ENCODE data around the gene HAVCR1. TPM values are rescaled to one million over a fixed set of nuclear protein-coding genes. Genes with fewer than 3 reads are reported as not detected.

HAVCR1 gene
- total RNA-seq, 3 donors from 2014 or later (not counting 1 experiment from before 2014, with no cell fraction given), result 7.2 to 14.6 (median 10.9) TPM

DNA sequence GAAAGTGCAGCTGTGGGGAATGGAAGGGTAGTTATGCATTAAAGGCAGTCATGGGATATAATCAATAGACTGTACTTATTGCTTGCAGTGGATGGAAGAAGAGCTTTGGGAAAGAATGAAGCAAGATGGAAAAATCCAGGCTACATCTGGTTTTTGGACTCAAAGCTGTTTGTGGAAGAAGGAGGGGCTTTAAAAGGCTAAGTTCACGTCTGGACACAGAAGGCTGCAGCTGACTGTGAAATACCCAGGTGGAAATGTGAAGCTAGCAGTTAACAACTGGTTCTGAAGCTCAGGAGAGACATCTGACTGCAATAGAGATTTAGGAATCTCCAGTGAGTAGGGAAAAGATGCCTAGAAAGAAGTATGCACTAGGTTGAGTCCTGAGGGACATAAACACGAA is 52.7 kb downstream of the HAVCR1 start:
- Mint-ChIP-seq H3K27ac (no peak overlapping the region), H3K36me3 (peaks cover 15% of the 10 kb centered on the region), H3K4me3 (no peak overlapping the region), H3K9me3 (peaks cover 0 to 3% of the 10 kb centered on the region in 2 donors), H3K27me3 (ENCODE audit: low read depth in 2 of 2) (peaks cover 0 to 5% of the 10 kb centered on the region in 2 donors), H3K4me1 (peaks cover 16 to 19% of the 10 kb centered on the region in 2 donors)
- H3K4me1 ChIP-seq (ENCODE audit: control insufficient read depth, insufficient read depth, low read length), result no peaks in the 10 kb centered on the region
- H3K36me3 ChIP-seq (ENCODE audit: control insufficient read depth, insufficient read depth, low read length), result no peaks in the 10 kb centered on the region
- TF ChIP-seq, protein P1, sequence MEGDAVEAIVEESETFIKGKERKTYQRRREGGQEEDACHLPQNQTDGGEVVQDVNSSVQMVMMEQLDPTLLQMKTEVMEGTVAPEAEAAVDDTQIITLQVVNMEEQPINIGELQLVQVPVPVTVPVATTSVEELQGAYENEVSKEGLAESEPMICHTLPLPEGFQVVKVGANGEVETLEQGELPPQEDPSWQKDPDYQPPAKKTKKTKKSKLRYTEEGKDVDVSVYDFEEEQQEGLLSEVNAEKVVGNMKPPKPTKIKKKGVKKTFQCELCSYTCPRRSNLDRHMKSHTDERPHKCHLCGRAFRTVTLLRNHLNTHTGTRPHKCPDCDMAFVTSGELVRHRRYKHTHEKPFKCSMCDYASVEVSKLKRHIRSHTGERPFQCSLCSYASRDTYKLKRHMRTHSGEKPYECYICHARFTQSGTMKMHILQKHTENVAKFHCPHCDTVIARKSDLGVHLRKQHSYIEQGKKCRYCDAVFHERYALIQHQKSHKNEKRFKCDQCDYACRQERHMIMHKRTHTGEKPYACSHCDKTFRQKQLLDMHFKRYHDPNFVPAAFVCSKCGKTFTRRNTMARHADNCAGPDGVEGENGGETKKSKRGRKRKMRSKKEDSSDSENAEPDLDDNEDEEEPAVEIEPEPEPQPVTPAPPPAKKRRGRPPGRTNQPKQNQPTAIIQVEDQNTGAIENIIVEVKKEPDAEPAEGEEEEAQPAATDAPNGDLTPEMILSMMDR (IDR thresholded peaks at IDR 0.05), result no peak
- H3K4me3 ChIP-seq (ENCODE audit: low read length), result no peak overlapping the region
- DNase-seq (no peak), ATAC-seq (no peak)
- H3K27me3 ChIP-seq (ENCODE audit: control insufficient read depth, insufficient read depth, low read length), result no peaks in the 10 kb centered on the region
- H3K9me3 ChIP-seq (ENCODE audit: control insufficient read depth, insufficient read depth, low read length), result peaks cover 5% of the 10 kb centered on the region
- 87% methylated on average over 2 of the region's 2 CpGs for WGBS (ENCODE audit: insufficient coverage)
- H3K27ac ChIP-seq (ENCODE audit: low read length), result no peak overlapping the region
- intact Hi-C loops (cut with micrococcal nuclease), result no loop called here

- peaks cover 16 to 19% of the 10 kb centered on the region in 2 donors for H3K4me1 Mint-ChIP-seq
- peaks cover 24% of the 10 kb centered on the region for H3K36me3 Mint-ChIP-seq
These were observed 53.9 kb downstream of the HAVCR1 start for GRCh38 chr5:157004893-157005551.

GRCh38 chr5:156991714-156992113 is 67.2 kb downstream of the HAVCR1 start:
- H3K27me3 Mint-ChIP-seq (ENCODE audit: low read depth in 2 of 2), result peaks cover 0 to 4% of the 10 kb centered on the region in 2 donors
- ATAC-seq, result no peak
- H3K4me3 Mint-ChIP-seq, result no peak overlapping the region
- intact Hi-C loops (cut with micrococcal nuclease), result no loop called here
- H3K36me3 Mint-ChIP-seq, result peaks cover 6% of the 10 kb centered on the region
- TF ChIP-seq, protein P1 (IDR thresholded peaks at IDR 0.05), result no peak
- H3K4me1 Mint-ChIP-seq, result peaks cover 4 to 7% of the 10 kb centered on the region in 2 donors
- DNase-seq, result no peak
- Histone ChIP-seq H3K4me3 (ENCODE audit: low read length) (no peak overlapping the region), H3K27ac (ENCODE audit: low read length) (no peak overlapping the region), H3K36me3 (ENCODE audit: control insufficient read depth, insufficient read depth, low read length) (no peaks in the 10 kb centered on the region), H3K27me3 (ENCODE audit: control insufficient read depth, insufficient read depth, low read length) (no peaks in the 10 kb centered on the region), H3K4me1 (ENCODE audit: control insufficient read depth, insufficient read depth, low read length) (no peaks in the 10 kb centered on the region), H3K9me3 (ENCODE audit: control insufficient read depth, insufficient read depth, low read length) (no peaks in the 10 kb centered on the region)
- peak overlapping the region in 1 of 2 donors; percentile 21 for H3K27ac Mint-ChIP-seq
- 76% methylated on average over 4 of the region's 4 CpGs for WGBS (ENCODE audit: insufficient coverage)
- H3K9me3 Mint-ChIP-seq, result peaks cover 2 to 6% of the 10 kb centered on the region in 2 donors

More at GRCh38 chr5:157004893-157005551, 53.9 kb downstream of the HAVCR1 start:
- no peak overlapping the region for H3K27ac ChIP-seq (ENCODE audit: low read length)
- ATAC-seq (peak; percentile 46 to 65 (median 52)), DNase-seq (no peak)
- peaks cover 0 to 5% of the 10 kb centered on the region in 2 donors for H3K27me3 Mint-ChIP-seq (ENCODE audit: low read depth in 2 of 2)
- TF ChIP-seq, protein P1 (IDR thresholded peaks at IDR 0.05), result no peak
- H3K9me3 Mint-ChIP-seq, result peaks cover 0 to 6% of the 10 kb centered on the region in 2 donors
- no peak overlapping the region for H3K4me3 Mint-ChIP-seq
- H3K27ac Mint-ChIP-seq, result peak overlapping the region in 1 of 2 donors; percentile 24
- H3K4me3 ChIP-seq (ENCODE audit: low read length), result no peak overlapping the region
- H3K9me3 ChIP-seq (ENCODE audit: control insufficient read depth, insufficient read depth, low read length), result peaks cover 5% of the 10 kb centered on the region
- H3K36me3 ChIP-seq (ENCODE audit: control insufficient read depth, insufficient read depth, low read length), result no peaks in the 10 kb centered on the region
- no peaks in the 10 kb centered on the region for H3K27me3 ChIP-seq (ENCODE audit: control insufficient read depth, insufficient read depth, low read length)
- intact Hi-C loops (cut with micrococcal nuclease), result no loop called here
- no peaks in the 10 kb centered on the region for H3K4me1 ChIP-seq (ENCODE audit: control insufficient read depth, insufficient read depth, low read length)

GRCh38 chr5:156984064-156984463 is 74.9 kb downstream of the HAVCR1 start:
- intact Hi-C loops (cut with micrococcal nuclease), result no loop called here
- TF ChIP-seq, protein P1 (IDR thresholded peaks at IDR 0.05), result no peak
- no peak overlapping the region for H3K4me3 ChIP-seq (ENCODE audit: low read length)
- H3K27me3 ChIP-seq (ENCODE audit: control insufficient read depth, insufficient read depth, low read length), result no peaks in the 10 kb centered on the region
- peaks cover 0 to 6% of the 10 kb centered on the region in 2 donors for H3K27me3 Mint-ChIP-seq (ENCODE audit: low read depth in 2 of 2)
- no peak overlapping the region for H3K27ac ChIP-seq (ENCODE audit: low read length)
- no peaks in the 10 kb centered on the region for H3K36me3 ChIP-seq (ENCODE audit: control insufficient read depth, insufficient read depth, low read length)
- 87% methylated on average over 9 of the region's 9 CpGs for WGBS (ENCODE audit: insufficient coverage)
- peaks cover 2 to 8% of the 10 kb centered on the region in 2 donors for H3K9me3 Mint-ChIP-seq
- no peaks in the 10 kb centered on the region for H3K4me1 ChIP-seq (ENCODE audit: control insufficient read depth, insufficient read depth, low read length)
- H3K27ac Mint-ChIP-seq, result no peak overlapping the region
- H3K36me3 Mint-ChIP-seq, result peaks cover 11% of the 10 kb centered on the region
- H3K9me3 ChIP-seq (ENCODE audit: control insufficient read depth, insufficient read depth, low read length), result no peaks in the 10 kb centered on the region
- peaks cover 0 to 24% of the 10 kb centered on the region in 2 donors for H3K4me1 Mint-ChIP-seq
- ATAC-seq (no peak), DNase-seq (no peak)
- H3K4me3 Mint-ChIP-seq, result no peak overlapping the region
